MM.1S (cell line): ENCODE results near the gene XYLT1.

Experiments
- DNase-seq: peaks from one replicate; pipeline ENCODE4 v3.0.0-alpha.2; 2015
- H2AFZ ChIP-seq: fragments of 300-600 bp; sonication (generic); 2 replicates; pipeline ENCODE4 v1.6.0; 2016; ENCODE audit warnings: antibody characterized with exemption, low read length
- H3F3A ChIP-seq: fragments of 300-600 bp; sonication (generic); 2 replicates; pipeline ENCODE4 v1.6.1; 2016; ENCODE audit warnings: mild to moderate bottlenecking, antibody characterized with exemption, low read length, moderate library complexity, mixed read lengths; ENCODE audit not compliant: insufficient read depth
- H3K27ac ChIP-seq: fragments of 300-600 bp; sonication (generic); 2 replicates; pipeline ENCODE4 v1.5.1; 2016; ENCODE audit warnings: mild to moderate bottlenecking, low read length
- H3K27me3 ChIP-seq: fragments of 300-600 bp; sonication (generic); replicated peaks from 2 replicates; pipeline ENCODE4 v1.6.0; 2016; ENCODE audit warnings: low read length; ENCODE audit not compliant: insufficient read depth
- H3K36me3 ChIP-seq: fragments of 300-600 bp; sonication (generic); replicated peaks from 2 replicates; pipeline ENCODE4 v1.6.1; 2016; ENCODE audit warnings: mild to moderate bottlenecking, low read length, mixed read lengths; ENCODE audit not compliant: insufficient read depth
- H3K4me1 ChIP-seq: fragments of 300-600 bp; sonication (generic); 2 replicates; pipeline ENCODE4 v1.6.1; 2016; ENCODE audit warnings: low read length, mixed read lengths
- H3K4me2 ChIP-seq: fragments of 300-600 bp; sonication (generic); 2 replicates; pipeline ENCODE4 v1.6.0; 2016; ENCODE audit warnings: low read depth, low read length
- H3K4me3 ChIP-seq: fragments of 300-600 bp; sonication (generic); 2 replicates; pipeline ENCODE4 v1.5.1; 2016; ENCODE audit warnings: low read length, mixed read lengths
- H3K79me2 ChIP-seq: fragments of 300-600 bp; sonication (generic); 2 replicates; pipeline ENCODE4 v1.6.1; 2016; ENCODE audit warnings: mixed run types, low read length, mixed read lengths
- H3K9ac ChIP-seq: fragments of 300-600 bp; sonication (generic); 2 replicates; pipeline ENCODE4 v1.6.1; 2016; ENCODE audit warnings: low read length, mixed read lengths
- H3K9me2 ChIP-seq: fragments of 300-600 bp; sonication (generic); replicated peaks from 2 replicates; pipeline ENCODE4 v1.6.1; 2016; ENCODE audit warnings: mild to moderate bottlenecking, low read length, mixed read lengths; ENCODE audit not compliant: insufficient read depth
- H3K9me3 ChIP-seq: fragments of 300-600 bp; sonication (generic); replicated peaks from 2 replicates; pipeline ENCODE4 v1.6.1; 2016; ENCODE audit warnings: mild to moderate bottlenecking, low read length, mixed read lengths; ENCODE audit not compliant: insufficient read depth
- H4K20me1 ChIP-seq: fragments of 300-600 bp; sonication (generic); 2 replicates; pipeline ENCODE4 v1.6.1; 2016; ENCODE audit warnings: mild to moderate bottlenecking, low read length, moderate library complexity, mixed read lengths; ENCODE audit not compliant: insufficient read depth
- EZH2 ChIP-seq: fragments of 300-600 bp; sonication (generic); optimal IDR thresholded peaks from 2 replicates; pipeline ENCODE3; 2017; ENCODE audit warnings: low read depth, mild to moderate bottlenecking, antibody characterized with exemption, low read length, mixed read lengths
- EZH2phosphoT487 ChIP-seq: fragments of 300-600 bp; sonication (generic); IDR thresholded peaks from 2 replicates; pipeline ENCODE4 v1.6.1; 2018; ENCODE audit warnings: antibody characterized with exemption, low read length
- TF ChIP-seq, protein P1 (sequence below): fragments of 300-600 bp; sonication (generic); IDR thresholded peaks from 2 replicates; pipeline ENCODE4 v1.5.1; 2016; ENCODE audit warnings: antibody characterized with exemption, low read length, mixed read lengths

The XYLT1 gene

GRCh38 chr16:17233318-17234002 is 237.3 kb downstream of the XYLT1 start:
- Histone ChIP-seq H3K4me3 (no peak overlapping the region), H3K9me2 (no peaks in the 10 kb centered on the region), H3K27ac (no peak overlapping the region), H3K9ac (no peak overlapping the region), H3K4me1 (0 out of 2 replicates have a peak, but pooled peaks cover under 1% of the 10 kb centered on the region), H3K9me3 (no peaks in the 10 kb centered on the region), H3K27me3 (no peaks in the 10 kb centered on the region), H3F3A (no peaks in the 10 kb centered on the region), H2AFZ (no peak overlapping the region), H4K20me1 (no peaks in the 10 kb centered on the region), H3K4me2 (no peak overlapping the region), H3K79me2 (peaks cover 21% of the 10 kb centered on the region), H3K36me3 (no peaks in the 10 kb centered on the region; the same call in 1 of the 2 replicates)
- DNase-seq = no peak
- TF ChIP-seq EZH2phosphoT487 (no peak), EZH2 (no peak)
- TF ChIP-seq, protein P1, sequence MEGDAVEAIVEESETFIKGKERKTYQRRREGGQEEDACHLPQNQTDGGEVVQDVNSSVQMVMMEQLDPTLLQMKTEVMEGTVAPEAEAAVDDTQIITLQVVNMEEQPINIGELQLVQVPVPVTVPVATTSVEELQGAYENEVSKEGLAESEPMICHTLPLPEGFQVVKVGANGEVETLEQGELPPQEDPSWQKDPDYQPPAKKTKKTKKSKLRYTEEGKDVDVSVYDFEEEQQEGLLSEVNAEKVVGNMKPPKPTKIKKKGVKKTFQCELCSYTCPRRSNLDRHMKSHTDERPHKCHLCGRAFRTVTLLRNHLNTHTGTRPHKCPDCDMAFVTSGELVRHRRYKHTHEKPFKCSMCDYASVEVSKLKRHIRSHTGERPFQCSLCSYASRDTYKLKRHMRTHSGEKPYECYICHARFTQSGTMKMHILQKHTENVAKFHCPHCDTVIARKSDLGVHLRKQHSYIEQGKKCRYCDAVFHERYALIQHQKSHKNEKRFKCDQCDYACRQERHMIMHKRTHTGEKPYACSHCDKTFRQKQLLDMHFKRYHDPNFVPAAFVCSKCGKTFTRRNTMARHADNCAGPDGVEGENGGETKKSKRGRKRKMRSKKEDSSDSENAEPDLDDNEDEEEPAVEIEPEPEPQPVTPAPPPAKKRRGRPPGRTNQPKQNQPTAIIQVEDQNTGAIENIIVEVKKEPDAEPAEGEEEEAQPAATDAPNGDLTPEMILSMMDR = no peak

- TF ChIP-seq EZH2 = no peak
- TF ChIP-seq, protein P1 = no peak
- no peak for TF ChIP-seq EZH2phosphoT487
- H3K27me3 ChIP-seq = no peaks in the 10 kb centered on the region
Observed at GRCh38 chr16:17232487-17232886, 238.3 kb downstream of the XYLT1 start.

GRCh38 chr16:17231972-17232371 is 238.8 kb downstream of the XYLT1 start:
- Histone ChIP-seq H3K9me2 (no peaks in the 10 kb centered on the region), H3K27me3 (no peaks in the 10 kb centered on the region), H2AFZ (no peak overlapping the region), H3K79me2 (peaks cover 13% of the 10 kb centered on the region), H3K4me1 (no peaks in the 10 kb centered on the region), H3K36me3 (no peaks in the 10 kb centered on the region; the same call in 1 of the 2 replicates), H3K4me3 (no peak overlapping the region), H3K27ac (no peak overlapping the region), H3K9me3 (no peaks in the 10 kb centered on the region), H3F3A (no peaks in the 10 kb centered on the region), H3K4me2 (no peak overlapping the region), H3K9ac (no peak overlapping the region), H4K20me1 (no peaks in the 10 kb centered on the region)
- no peak for DNase-seq
- TF ChIP-seq, protein P1 = no peak
- TF ChIP-seq EZH2phosphoT487 (no peak), EZH2 (no peak)

More at GRCh38 chr16:17232487-17232886, 238.3 kb downstream of the XYLT1 start:
- Histone ChIP-seq H3K9me3 (no peaks in the 10 kb centered on the region), H3K9ac (no peak overlapping the region), H3F3A (no peaks in the 10 kb centered on the region), H3K4me3 (no peak overlapping the region), H3K27ac (no peak overlapping the region), H3K4me2 (no peak overlapping the region), H3K79me2 (peaks cover 16% of the 10 kb centered on the region), H4K20me1 (no peaks in the 10 kb centered on the region), H3K9me2 (no peaks in the 10 kb centered on the region), H3K4me1 (no peaks in the 10 kb centered on the region), H2AFZ (no peak overlapping the region), H3K36me3 (no peaks in the 10 kb centered on the region; the same call in 1 of the 2 replicates)
- no peak for DNase-seq
